Measurements from ENCODE around the gene GEMIN5.

DNA sequence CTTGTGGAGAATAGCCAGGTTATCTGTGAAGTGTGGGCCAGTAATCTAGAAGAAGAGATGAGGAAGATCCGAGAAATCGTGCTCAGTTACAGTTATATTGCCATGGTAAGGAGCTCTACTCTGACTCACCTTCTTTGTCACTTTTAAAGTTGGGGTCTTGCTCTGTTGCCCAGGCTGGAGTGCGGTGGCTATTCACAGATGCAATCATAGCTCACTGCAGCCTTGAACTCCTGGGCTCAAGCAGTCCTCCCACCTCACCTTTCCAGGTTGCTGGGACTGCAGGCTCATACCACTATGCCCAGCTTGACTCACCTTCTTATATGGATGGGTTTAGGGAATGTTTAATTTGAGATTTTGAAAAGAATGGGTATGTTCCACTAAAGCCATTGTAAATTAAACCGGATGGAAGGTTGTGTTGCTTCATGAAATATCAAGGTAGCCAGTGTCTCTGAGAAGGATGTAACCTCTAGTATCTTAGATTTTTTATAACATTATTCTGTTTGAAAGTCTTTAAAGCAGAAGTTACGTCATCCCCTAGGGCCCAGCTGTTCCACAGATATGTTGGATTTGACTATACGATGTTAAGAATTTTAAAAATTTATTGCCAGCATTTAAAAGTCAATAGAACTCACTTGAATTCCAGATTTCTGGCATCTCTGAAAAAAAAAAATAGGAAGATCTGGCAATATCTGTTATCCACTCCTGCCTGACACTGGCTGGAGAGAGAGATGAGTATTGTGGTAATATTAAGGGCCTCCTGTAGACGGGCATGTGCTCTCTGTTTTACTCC lies 74.5 kb downstream of the GEMIN5 start:
- TF ChIP-seq, protein P1, sequence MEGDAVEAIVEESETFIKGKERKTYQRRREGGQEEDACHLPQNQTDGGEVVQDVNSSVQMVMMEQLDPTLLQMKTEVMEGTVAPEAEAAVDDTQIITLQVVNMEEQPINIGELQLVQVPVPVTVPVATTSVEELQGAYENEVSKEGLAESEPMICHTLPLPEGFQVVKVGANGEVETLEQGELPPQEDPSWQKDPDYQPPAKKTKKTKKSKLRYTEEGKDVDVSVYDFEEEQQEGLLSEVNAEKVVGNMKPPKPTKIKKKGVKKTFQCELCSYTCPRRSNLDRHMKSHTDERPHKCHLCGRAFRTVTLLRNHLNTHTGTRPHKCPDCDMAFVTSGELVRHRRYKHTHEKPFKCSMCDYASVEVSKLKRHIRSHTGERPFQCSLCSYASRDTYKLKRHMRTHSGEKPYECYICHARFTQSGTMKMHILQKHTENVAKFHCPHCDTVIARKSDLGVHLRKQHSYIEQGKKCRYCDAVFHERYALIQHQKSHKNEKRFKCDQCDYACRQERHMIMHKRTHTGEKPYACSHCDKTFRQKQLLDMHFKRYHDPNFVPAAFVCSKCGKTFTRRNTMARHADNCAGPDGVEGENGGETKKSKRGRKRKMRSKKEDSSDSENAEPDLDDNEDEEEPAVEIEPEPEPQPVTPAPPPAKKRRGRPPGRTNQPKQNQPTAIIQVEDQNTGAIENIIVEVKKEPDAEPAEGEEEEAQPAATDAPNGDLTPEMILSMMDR (IDR thresholded peaks at IDR 0.05) = no peak
- no peak for TF ChIP-seq CEBPB (IDR thresholded peaks at IDR 0.05)
- TF ChIP-seq NPAS2 (CRISPR knock-in tag; IDR thresholded peaks at IDR 0.05; ENCODE audit: borderline replicate concordance) = no peak
- TF ChIP-seq CHD4 (IDR thresholded peaks at IDR 0.05; ENCODE audit: borderline replicate concordance) = no peak
- TF ChIP-seq EP300 (IDR thresholded peaks at IDR 0.05) = no peak
- no peak for TF ChIP-seq BHLHE40 (IDR thresholded peaks at IDR 0.05; ENCODE audit: low read depth, low read length)
- TF ChIP-seq FOSL2 (IDR thresholded peaks at IDR 0.05) = no peak
- TF ChIP-seq FOSL2 (CRISPR knock-in tag; IDR thresholded peaks at IDR 0.05) = no peak
- TF ChIP-seq CBX8 (IDR thresholded peaks at IDR 0.05) = no peak
- TF ChIP-seq, protein P2, sequence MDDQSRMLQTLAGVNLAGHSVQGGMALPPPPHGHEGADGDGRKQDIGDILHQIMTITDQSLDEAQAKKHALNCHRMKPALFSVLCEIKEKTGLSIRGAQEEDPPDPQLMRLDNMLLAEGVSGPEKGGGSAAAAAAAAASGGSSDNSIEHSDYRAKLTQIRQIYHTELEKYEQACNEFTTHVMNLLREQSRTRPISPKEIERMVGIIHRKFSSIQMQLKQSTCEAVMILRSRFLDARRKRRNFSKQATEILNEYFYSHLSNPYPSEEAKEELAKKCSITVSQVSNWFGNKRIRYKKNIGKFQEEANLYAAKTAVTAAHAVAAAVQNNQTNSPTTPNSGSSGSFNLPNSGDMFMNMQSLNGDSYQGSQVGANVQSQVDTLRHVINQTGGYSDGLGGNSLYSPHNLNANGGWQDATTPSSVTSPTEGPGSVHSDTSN (IDR thresholded peaks at IDR 0.05) = no peak
- no peak for TF ChIP-seq ZFP36 (IDR thresholded peaks at IDR 0.05; ENCODE audit: borderline replicate concordance, partially characterized antibody)
- TF ChIP-seq MAZ (IDR thresholded peaks at IDR 0.05; ENCODE audit: borderline replicate concordance, low read depth, low read length) = no peak
- TF ChIP-seq, protein P3, sequence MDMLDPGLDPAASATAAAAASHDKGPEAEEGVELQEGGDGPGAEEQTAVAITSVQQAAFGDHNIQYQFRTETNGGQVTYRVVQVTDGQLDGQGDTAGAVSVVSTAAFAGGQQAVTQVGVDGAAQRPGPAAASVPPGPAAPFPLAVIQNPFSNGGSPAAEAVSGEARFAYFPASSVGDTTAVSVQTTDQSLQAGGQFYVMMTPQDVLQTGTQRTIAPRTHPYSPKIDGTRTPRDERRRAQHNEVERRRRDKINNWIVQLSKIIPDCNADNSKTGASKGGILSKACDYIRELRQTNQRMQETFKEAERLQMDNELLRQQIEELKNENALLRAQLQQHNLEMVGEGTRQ (IDR thresholded peaks at IDR 0.05) = no peak
- TF ChIP-seq, protein P4, sequence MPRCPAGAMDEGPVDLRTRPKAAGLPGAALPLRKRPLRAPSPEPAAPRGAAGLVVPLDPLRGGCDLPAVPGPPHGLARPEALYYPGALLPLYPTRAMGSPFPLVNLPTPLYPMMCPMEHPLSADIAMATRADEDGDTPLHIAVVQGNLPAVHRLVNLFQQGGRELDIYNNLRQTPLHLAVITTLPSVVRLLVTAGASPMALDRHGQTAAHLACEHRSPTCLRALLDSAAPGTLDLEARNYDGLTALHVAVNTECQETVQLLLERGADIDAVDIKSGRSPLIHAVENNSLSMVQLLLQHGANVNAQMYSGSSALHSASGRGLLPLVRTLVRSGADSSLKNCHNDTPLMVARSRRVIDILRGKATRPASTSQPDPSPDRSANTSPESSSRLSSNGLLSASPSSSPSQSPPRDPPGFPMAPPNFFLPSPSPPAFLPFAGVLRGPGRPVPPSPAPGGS (IDR thresholded peaks at IDR 0.05) = no peak
